Caco-2 (cell line): ENCODE results near the gene UFC1. TPM values are rescaled to one million over a fixed set of nuclear protein-coding genes. Genes with fewer than 3 reads are reported as not detected.

Experiments
- BruUV-seq: library from RNA; stranded (reverse); fragments of 400-500 nt; replicated peaks from 2 replicates; lab custom pipeline; 2021; lab: Mats Ljungman, UMichigan
- CTCF ChIA-PET: fragments of 300-600 bp; sonication (Branson Sonifier 250); formaldehyde crosslinking; loops from one replicate; lab custom pipeline; 2022; ENCODE audit warnings: antibody characterized with exemption; lab: Charles Lee
- POLR2A ChIA-PET: fragments of 300-600 bp; sonication (Branson Sonifier 250); formaldehyde crosslinking; loops from one replicate; lab custom pipeline; 2022; ENCODE audit warnings: antibody characterized with exemption; lab: Charles Lee
- DNase-seq, 2 experiments: peaks; one replicate each; pipeline versions ENCODE4 v3.0.0 to v3.0.0-alpha.2; 2020 to 2022
- H3K27me3 ChIP-seq: replicated peaks from 2 replicates; pipeline ENCODE4 v1.6.0; 2011; ENCODE audit warnings: low read length; ENCODE audit not compliant: control insufficient read depth, insufficient read depth
- H3K36me3 ChIP-seq: 2 replicates; pipeline ENCODE4 v1.5.1; 2011; ENCODE audit warnings: low read length; ENCODE audit not compliant: control insufficient read depth, insufficient read depth
- H3K4me1 ChIP-seq: fragments of 250-450 bp; sonication (Bioruptor Pico); 2 replicates; pipeline ENCODE4 v1.5.1; 2020; ENCODE audit warnings: mild to moderate bottlenecking
- H3K4me3 ChIP-seq: 2 replicates; pipeline ENCODE4 v1.5.1; 2011; ENCODE audit warnings: low read depth, mild to moderate bottlenecking, control low read depth, low read length
- H3K9me3 ChIP-seq: fragments of 250-450 bp; sonication (Bioruptor Pico); 2 replicates; pipeline ENCODE4 v1.5.1; 2020; ENCODE audit warnings: mild to moderate bottlenecking, moderate library complexity
- H3K27ac Mint-ChIP-seq: one replicate; pipeline ENCODE4 v1.8.0; 2022; ENCODE audit warnings: mixed read lengths; ENCODE audit not compliant: unreplicated experiment
- H3K27me3 Mint-ChIP-seq: one replicate; pipeline ENCODE4 v1.8.0; 2022; ENCODE audit warnings: mixed read lengths; ENCODE audit not compliant: insufficient read depth, unreplicated experiment
- H3K36me3 Mint-ChIP-seq: one replicate; pipeline ENCODE4 v1.8.0; 2022; ENCODE audit warnings: mild to moderate bottlenecking, mixed read lengths; ENCODE audit not compliant: insufficient read depth, unreplicated experiment
- H3K4me1 Mint-ChIP-seq: one replicate; pipeline ENCODE4 v1.8.0; 2022; ENCODE audit warnings: low read depth, mixed read lengths; ENCODE audit not compliant: unreplicated experiment
- H3K4me3 Mint-ChIP-seq: one replicate; pipeline ENCODE4 v1.8.0; 2022; ENCODE audit warnings: mild to moderate bottlenecking, moderate library complexity, mixed read lengths; ENCODE audit not compliant: unreplicated experiment
- H3K9me3 Mint-ChIP-seq: one replicate; pipeline ENCODE4 v1.8.0; 2022; ENCODE audit warnings: mixed read lengths; ENCODE audit not compliant: unreplicated experiment
- CTCF ChIP-seq, 2 experiments: fragments of 200-600 bp in 1 of 2; IDR thresholded peaks; 1 replicate in 1 of 2; 2 replicates in 1 of 2; pipeline versions ENCODE4 v1.5.1 to v1.8.0; 2011 to 2022; ENCODE audit warnings: antibody characterized with exemption in 1 of 2, control low read depth in 1 of 2, inconsistent platforms in 1 of 2, low read depth in 1 of 2, low read length in 1 of 2, mild to moderate bottlenecking in 1 of 2, moderate library complexity in 1 of 2; ENCODE audit not compliant: insufficient read depth in 1 of 2, severe bottlenecking in 1 of 2, unreplicated experiment in 1 of 2
- intact Hi-C: fragments of 100-400 bp; cut with micrococcal nuclease; formaldehyde crosslinking; loops from one replicate; pipeline ENCODE4 v1.10.0; 2022; ENCODE audit not compliant: unreplicated experiment
- total RNA-seq: library from RNA; stranded (reverse); gene quantifications from 2 replicates; pipeline ENCODE4 v1.2.3, GENCODE V29; 2022

Gene UFC1
- total RNA-seq, 1 experiment from 2014 or later: 98.2 TPM

GRCh38 chr1:161196111-161196510 is 42.3 kb downstream of the UFC1 start:
- H3K27me3 Mint-ChIP-seq: no peaks in the 10 kb centered on the region
- TF ChIP-seq CTCF (IDR thresholded peaks at IDR 0.05; ENCODE audit: insufficient read depth in 1 of 2, low read depth in 1 of 2, low read length in 1 of 2, severe bottlenecking in 1 of 2, unreplicated experiment in 1 of 2): no peak
- H3K9me3 Mint-ChIP-seq: no peaks in the 10 kb centered on the region
- Histone ChIP-seq H3K9me3 (no peaks in the 10 kb centered on the region), H3K4me3 (no peak overlapping the region), H3K27me3 (no peaks in the 10 kb centered on the region), H3K4me1 (no peaks in the 10 kb centered on the region; the same call in 1 of the 2 replicates), H3K36me3 (no peaks in the 10 kb centered on the region)
- peaks cover 18% of the 10 kb centered on the region for H3K4me1 Mint-ChIP-seq
- intact Hi-C loops: no loop called here
- H3K27ac Mint-ChIP-seq: no peak overlapping the region
- no peak overlapping the region for H3K4me3 Mint-ChIP-seq
- no peak for DNase-seq
- CTCF ChIA-PET: interaction anchor here (1.0 kb wide), 1 partner anchor 29 kb away, joined by 3 read pairs; no protein-coding TSS in a partner anchor
- H3K36me3 Mint-ChIP-seq: no peaks in the 10 kb centered on the region
- POLR2A ChIA-PET: no interaction called here
- no TSS peak for BruUV-seq

- H3K4me3 Mint-ChIP-seq: no peak overlapping the region
- H3K4me1 Mint-ChIP-seq: peaks cover 25% of the 10 kb centered on the region
- TF ChIP-seq CTCF (IDR thresholded peaks at IDR 0.05; ENCODE audit: insufficient read depth in 1 of 2, low read depth in 1 of 2, low read length in 1 of 2, severe bottlenecking in 1 of 2, unreplicated experiment in 1 of 2): no peak
- no peaks in the 10 kb centered on the region for H3K9me3 Mint-ChIP-seq
- peaks cover under 1% of the 10 kb centered on the region for H3K36me3 Mint-ChIP-seq
- H3K36me3 ChIP-seq: no peaks in the 10 kb centered on the region
- ChIA-PET POLR2A (no interaction called here), CTCF (interaction anchor here (0.7 to 1.0 kb wide), 3 partner anchors 20 to 196 kb away, joined by 3 to 4 read pairs (median 4); partner anchors contain the start of gene B4GALT3)
- H3K27me3 Mint-ChIP-seq: no peaks in the 10 kb centered on the region
- intact Hi-C loops: no loop called here
- no peak overlapping the region for H3K27ac Mint-ChIP-seq
- peaks cover 6% of the 10 kb centered on the region; the same call in 1 of the 2 replicates for H3K4me1 ChIP-seq
- H3K4me3 ChIP-seq: no peak overlapping the region
- H3K9me3 ChIP-seq: no peaks in the 10 kb centered on the region
- no peak for DNase-seq
- H3K27me3 ChIP-seq: no peaks in the 10 kb centered on the region
- no TSS peak for BruUV-seq
Observed at GRCh38 chr1:161196521-161197451, 43.0 kb downstream of the UFC1 start.

- Histone ChIP-seq H3K4me3 (no peak overlapping the region), H3K9me3 (no peaks in the 10 kb centered on the region), H3K27me3 (no peaks in the 10 kb centered on the region), H3K4me1 (peaks cover 6% of the 10 kb centered on the region; the same call in 1 of the 2 replicates), H3K36me3 (no peaks in the 10 kb centered on the region)
- no peaks in the 10 kb centered on the region for H3K9me3 Mint-ChIP-seq
- no peaks in the 10 kb centered on the region for H3K27me3 Mint-ChIP-seq
- DNase-seq: no peak
- CTCF ChIA-PET: interaction anchor here (0.7 kb wide), 2 partner anchors 20 to 195 kb away, joined by 4 read pairs; partner anchors contain the start of gene B4GALT3
- H3K4me1 Mint-ChIP-seq: peaks cover 23% of the 10 kb centered on the region
- H3K27ac Mint-ChIP-seq: no peak overlapping the region
- no peak for TF ChIP-seq CTCF (IDR thresholded peaks at IDR 0.05; ENCODE audit: insufficient read depth in 1 of 2, low read depth in 1 of 2, low read length in 1 of 2, severe bottlenecking in 1 of 2, unreplicated experiment in 1 of 2)
- peaks cover 9% of the 10 kb centered on the region for H3K36me3 Mint-ChIP-seq
- intact Hi-C loops: no loop called here
- POLR2A ChIA-PET: no interaction called here
- no TSS peak for BruUV-seq
- no peak overlapping the region for H3K4me3 Mint-ChIP-seq
Observed at GRCh38 chr1:161197560-161198193, 43.9 kb downstream of the UFC1 start.
